ENCODE measurements around the gene LSM14A.

DNA sequence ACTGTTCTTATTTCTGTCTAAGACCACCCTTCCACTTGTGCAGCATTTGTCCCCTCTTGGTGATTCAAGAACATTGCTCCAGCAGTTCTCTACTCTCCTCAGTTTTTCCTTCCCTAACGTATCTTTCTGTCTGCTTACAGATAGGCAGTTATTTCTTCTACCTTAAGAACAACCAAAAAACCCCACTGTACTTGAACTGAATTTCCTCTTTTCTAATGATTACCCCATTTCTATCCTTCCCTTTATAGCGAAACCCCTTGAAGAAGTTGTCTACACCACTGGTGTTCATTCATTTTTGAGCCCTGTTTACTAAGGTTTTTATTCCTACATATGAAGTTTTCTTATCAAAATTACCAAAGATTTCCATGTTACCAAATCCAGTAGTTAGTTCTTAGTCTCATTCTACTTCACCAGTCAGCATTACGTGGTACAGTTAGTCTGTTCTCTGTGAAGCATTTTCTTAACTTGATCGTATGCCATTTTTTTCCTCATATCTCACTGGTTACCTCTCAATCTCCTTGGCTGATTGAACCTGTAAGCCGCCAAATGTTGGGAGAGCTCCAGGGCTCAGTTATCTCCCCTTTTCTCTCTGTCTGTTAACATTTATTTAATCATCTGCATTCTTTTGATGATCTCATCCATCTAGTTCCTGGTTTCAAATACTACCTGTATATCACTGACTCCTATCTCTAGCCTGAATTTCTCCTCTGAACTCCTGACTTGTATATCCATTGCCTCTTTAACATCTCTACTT, 9.0 kb downstream of the LSM14A start:
- TF ChIP-seq POLR2AphosphoS5 (IDR thresholded peaks at IDR 0.05) (no peak), EP300 (IDR thresholded peaks at IDR 0.05) (no peak), POLR2A (IDR thresholded peaks at IDR 0.05; ENCODE audit: low read depth) (no peak)
- TF ChIP-seq, protein P1, sequence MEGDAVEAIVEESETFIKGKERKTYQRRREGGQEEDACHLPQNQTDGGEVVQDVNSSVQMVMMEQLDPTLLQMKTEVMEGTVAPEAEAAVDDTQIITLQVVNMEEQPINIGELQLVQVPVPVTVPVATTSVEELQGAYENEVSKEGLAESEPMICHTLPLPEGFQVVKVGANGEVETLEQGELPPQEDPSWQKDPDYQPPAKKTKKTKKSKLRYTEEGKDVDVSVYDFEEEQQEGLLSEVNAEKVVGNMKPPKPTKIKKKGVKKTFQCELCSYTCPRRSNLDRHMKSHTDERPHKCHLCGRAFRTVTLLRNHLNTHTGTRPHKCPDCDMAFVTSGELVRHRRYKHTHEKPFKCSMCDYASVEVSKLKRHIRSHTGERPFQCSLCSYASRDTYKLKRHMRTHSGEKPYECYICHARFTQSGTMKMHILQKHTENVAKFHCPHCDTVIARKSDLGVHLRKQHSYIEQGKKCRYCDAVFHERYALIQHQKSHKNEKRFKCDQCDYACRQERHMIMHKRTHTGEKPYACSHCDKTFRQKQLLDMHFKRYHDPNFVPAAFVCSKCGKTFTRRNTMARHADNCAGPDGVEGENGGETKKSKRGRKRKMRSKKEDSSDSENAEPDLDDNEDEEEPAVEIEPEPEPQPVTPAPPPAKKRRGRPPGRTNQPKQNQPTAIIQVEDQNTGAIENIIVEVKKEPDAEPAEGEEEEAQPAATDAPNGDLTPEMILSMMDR (IDR thresholded peaks at IDR 0.05) = no peak
